ENCODE measurements around the gene FNDC5. TPM values are rescaled to one million over a fixed set of nuclear protein-coding genes. Genes with fewer than 3 reads are reported as not detected.

FNDC5 gene
- total and polyA plus RNA-seq, 2 of the 13 experiments (the other 11 are each of a cell fraction or from before 2014, with no cell fraction given), result 1.4 to 3.1 TPM

DNA sequence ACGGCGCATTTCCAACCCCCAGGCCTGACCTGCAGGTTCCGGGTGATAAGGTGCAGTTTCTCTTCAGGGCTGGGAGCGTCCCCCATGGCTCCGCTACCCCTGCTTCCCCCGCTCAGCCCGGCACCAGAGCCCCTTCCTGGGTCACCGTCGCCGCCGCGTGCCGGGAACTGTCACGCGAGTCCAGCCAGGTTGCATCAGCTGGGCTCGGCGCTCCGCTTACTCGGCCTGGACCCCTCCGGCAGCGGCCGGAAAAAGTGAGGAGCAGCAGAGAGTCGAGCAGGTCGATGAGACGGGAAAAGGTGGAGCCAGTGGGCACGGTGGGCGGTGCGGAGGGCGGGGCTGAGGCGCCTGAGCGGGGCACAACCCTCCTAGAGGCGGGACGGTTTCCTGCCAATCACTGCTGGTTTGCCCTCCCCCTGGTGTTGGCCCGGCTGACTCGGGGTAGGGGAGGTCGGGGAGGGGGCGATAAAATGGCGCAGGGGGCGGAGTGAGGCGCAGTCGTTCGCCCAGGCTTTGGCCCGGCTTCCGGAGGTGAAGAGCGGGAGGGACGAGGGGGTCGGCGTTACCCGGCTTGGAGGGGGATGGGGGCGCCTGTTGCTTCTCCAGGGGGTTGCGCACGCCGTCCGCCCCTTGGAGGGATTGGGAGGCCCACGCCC lies 53.4 kb downstream of the FNDC5 start, which contains the start of the genes S100PBP and YARS1 (continued):
- peak; percentile 86 for TF ChIP-seq ZNF232 (CRISPR knock-in tag; IDR thresholded peaks at IDR 0.05; ENCODE audit: borderline replicate concordance)
- TF ChIP-seq ZNF550 (CRISPR knock-in tag; IDR thresholded peaks at IDR 0.05; ENCODE audit: borderline replicate concordance), result peak; percentile 68; the same call in 1 of the 2 replicates
- TF ChIP-seq GLMP (CRISPR knock-in tag; IDR thresholded peaks at IDR 0.05; ENCODE audit: borderline replicate concordance), result no peak
- TF ChIP-seq XBP1 (CRISPR knock-in tag; IDR thresholded peaks at IDR 0.05), result no peak
- peak; percentile 82 for TF ChIP-seq ZFX (CRISPR knock-in tag; IDR thresholded peaks at IDR 0.05; ENCODE audit: low read depth)
- TF ChIP-seq FOXK2 (IDR thresholded peaks at IDR 0.05), result peak; percentile 73
- TF ChIP-seq REST (IDR thresholded peaks at IDR 0.05; ENCODE audit: borderline replicate concordance in 1 of 2, low read depth in 1 of 2, low read length in 2 of 2), result peak in 1 of 2 experiments; percentile 35; a peak in 1 of 4 replicates
- 0 out of 2 replicates have a peak, but pooled peaks have one; percentile 35 for TF ChIP-seq ZBTB26 (CRISPR knock-in tag; IDR thresholded peaks at IDR 0.05; ENCODE audit: borderline replicate concordance)
- peak; percentile 81; the same call in 1 of the 2 replicates for TF ChIP-seq JUN (CRISPR knock-in tag; IDR thresholded peaks at IDR 0.05)
- TF ChIP-seq ZNF772 (CRISPR knock-in tag; IDR thresholded peaks at IDR 0.05), result peak; percentile 72
- peak; percentile 43; the same call in 1 of the 2 replicates for TF ChIP-seq E2F1 (CRISPR knock-in tag; IDR thresholded peaks at IDR 0.05)
- no peak for TF ChIP-seq ZNF432 (CRISPR knock-in tag; IDR thresholded peaks at IDR 0.05; ENCODE audit: borderline replicate concordance)
- peak; percentile 24; the same call in 1 of the 2 replicates for TF ChIP-seq ZNF660 (CRISPR knock-in tag; IDR thresholded peaks at IDR 0.05; ENCODE audit: borderline replicate concordance, low read depth)
- peak; percentile 91 for TF ChIP-seq ZMYM3 (CRISPR knock-in tag; IDR thresholded peaks at IDR 0.05)
- TF ChIP-seq, protein P1, sequence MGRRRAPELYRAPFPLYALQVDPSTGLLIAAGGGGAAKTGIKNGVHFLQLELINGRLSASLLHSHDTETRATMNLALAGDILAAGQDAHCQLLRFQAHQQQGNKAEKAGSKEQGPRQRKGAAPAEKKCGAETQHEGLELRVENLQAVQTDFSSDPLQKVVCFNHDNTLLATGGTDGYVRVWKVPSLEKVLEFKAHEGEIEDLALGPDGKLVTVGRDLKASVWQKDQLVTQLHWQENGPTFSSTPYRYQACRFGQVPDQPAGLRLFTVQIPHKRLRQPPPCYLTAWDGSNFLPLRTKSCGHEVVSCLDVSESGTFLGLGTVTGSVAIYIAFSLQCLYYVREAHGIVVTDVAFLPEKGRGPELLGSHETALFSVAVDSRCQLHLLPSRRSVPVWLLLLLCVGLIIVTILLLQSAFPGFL (CRISPR knock-in tag; IDR thresholded peaks at IDR 0.05), result no peak
- peak; percentile 91 for TF ChIP-seq SP5 (CRISPR knock-in tag; IDR thresholded peaks at IDR 0.05; ENCODE audit: borderline replicate concordance, low read depth)
- TF ChIP-seq TRIM24 (CRISPR knock-in tag; IDR thresholded peaks at IDR 0.05), result no peak
- TF ChIP-seq PTBP1 (IDR thresholded peaks at IDR 0.05; ENCODE audit: low read depth, low read length, poor library complexity, severe bottlenecking), result peak; percentile 58
- TF ChIP-seq DNMT3B (CRISPR knock-in tag; conservative IDR thresholded peaks at IDR 0.05), result peak; percentile 81; the same call in 1 of the 2 replicates
- peak; percentile 91 for TF ChIP-seq ZNF501 (CRISPR knock-in tag; IDR thresholded peaks at IDR 0.05)
- TF ChIP-seq EZH2 (conservative IDR thresholded peaks at IDR 0.05; ENCODE audit: low read depth, low read length), result no peak
